ENCODE measurements around the gene MC2R.

DNA sequence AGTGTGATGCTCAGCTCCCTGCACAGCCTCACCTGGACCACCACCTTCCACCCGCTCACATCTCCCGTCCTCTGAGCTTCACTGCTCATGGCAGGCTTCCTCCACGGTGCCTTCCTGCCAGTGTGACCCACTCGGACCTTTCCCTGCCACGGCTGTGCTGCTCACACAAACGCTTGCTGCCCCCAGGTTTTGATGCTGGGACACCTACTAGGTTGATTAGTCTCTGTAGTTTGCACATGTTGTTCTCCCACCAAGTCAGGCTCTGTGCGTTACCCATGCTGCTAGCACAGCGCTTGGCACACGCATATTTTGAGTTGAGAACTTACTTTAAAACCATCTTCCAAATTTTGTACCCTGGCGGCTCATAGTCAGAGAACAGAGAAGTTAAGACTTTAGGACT, 2.1 kb downstream of the MC2R start:
- TF ChIP-seq, protein P1, sequence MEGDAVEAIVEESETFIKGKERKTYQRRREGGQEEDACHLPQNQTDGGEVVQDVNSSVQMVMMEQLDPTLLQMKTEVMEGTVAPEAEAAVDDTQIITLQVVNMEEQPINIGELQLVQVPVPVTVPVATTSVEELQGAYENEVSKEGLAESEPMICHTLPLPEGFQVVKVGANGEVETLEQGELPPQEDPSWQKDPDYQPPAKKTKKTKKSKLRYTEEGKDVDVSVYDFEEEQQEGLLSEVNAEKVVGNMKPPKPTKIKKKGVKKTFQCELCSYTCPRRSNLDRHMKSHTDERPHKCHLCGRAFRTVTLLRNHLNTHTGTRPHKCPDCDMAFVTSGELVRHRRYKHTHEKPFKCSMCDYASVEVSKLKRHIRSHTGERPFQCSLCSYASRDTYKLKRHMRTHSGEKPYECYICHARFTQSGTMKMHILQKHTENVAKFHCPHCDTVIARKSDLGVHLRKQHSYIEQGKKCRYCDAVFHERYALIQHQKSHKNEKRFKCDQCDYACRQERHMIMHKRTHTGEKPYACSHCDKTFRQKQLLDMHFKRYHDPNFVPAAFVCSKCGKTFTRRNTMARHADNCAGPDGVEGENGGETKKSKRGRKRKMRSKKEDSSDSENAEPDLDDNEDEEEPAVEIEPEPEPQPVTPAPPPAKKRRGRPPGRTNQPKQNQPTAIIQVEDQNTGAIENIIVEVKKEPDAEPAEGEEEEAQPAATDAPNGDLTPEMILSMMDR (IDR thresholded peaks at IDR 0.05) = no peak
- no peak for TF ChIP-seq SIN3A (IDR thresholded peaks at IDR 0.05; ENCODE audit: borderline replicate concordance, insufficient read depth, low read depth, low read length)

All from Panc1 (cell line).